ENCODE measurements around the gene OR4D9.

The OR4D9 gene

DNA sequence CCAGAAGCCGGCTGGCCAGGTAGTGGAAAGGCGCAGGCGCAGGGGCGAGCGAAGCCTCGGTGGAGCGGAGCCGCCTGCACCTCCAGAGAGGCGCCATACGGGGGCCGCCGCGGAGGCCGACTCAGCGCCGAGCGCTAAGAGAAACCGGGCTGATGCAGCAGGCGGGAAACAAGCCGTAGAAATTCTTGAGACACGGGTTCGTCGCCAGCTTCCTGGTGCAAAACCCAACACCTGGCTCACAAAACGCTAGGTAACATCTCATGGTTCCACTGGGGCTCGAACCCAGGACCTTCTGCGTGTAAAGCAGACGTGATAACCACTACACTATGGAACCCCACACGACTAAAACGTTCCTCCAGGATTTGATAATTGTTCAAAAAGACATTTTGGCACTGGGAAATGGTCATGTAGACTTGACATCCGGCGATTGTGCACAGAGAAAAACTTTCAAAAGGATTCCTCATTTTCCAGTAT is 39.1 kb downstream of the OR4D9 start:
- Histone ChIP-seq H3F3A (ENCODE audit: insufficient read depth) (peaks cover 30% of the 10 kb centered on the region), H2AFZ (ENCODE audit: low read depth, low read length, severe bottlenecking) (peak overlapping the region; percentile 58), H3K36me3 (ENCODE audit: low read length) (no peaks in the 10 kb centered on the region), H3K4me3 (ENCODE audit: insufficient read depth, low read length, poor library complexity, severe bottlenecking) (peak overlapping the region; percentile 54), H3K9me2 (replicated peaks; ENCODE audit: insufficient read depth, low read length) (no peaks in the 10 kb centered on the region), H3K79me2 (ENCODE audit: insufficient read depth, low read length) (no peaks in the 10 kb centered on the region), H4K20me1 (ENCODE audit: low read depth, low read length) (no peaks in the 10 kb centered on the region), H3K4me2 (ENCODE audit: low read depth, low read length, poor library complexity, severe bottlenecking) (peak overlapping the region; percentile 73), H3K27me3 (ENCODE audit: low read length) (no peaks in the 10 kb centered on the region), H3K9me3 (ENCODE audit: insufficient read depth, low read length) (no peaks in the 10 kb centered on the region), H3K9ac (ENCODE audit: low read length) (peak overlapping the region; percentile 49), H3K27ac (ENCODE audit: low read depth, low read length) (peak overlapping the region; percentile 56)
- no peak for TF ChIP-seq EZH2phosphoT487 (conservative IDR thresholded peaks at IDR 0.05; ENCODE audit: low read length)
- TF ChIP-seq, protein P1, sequence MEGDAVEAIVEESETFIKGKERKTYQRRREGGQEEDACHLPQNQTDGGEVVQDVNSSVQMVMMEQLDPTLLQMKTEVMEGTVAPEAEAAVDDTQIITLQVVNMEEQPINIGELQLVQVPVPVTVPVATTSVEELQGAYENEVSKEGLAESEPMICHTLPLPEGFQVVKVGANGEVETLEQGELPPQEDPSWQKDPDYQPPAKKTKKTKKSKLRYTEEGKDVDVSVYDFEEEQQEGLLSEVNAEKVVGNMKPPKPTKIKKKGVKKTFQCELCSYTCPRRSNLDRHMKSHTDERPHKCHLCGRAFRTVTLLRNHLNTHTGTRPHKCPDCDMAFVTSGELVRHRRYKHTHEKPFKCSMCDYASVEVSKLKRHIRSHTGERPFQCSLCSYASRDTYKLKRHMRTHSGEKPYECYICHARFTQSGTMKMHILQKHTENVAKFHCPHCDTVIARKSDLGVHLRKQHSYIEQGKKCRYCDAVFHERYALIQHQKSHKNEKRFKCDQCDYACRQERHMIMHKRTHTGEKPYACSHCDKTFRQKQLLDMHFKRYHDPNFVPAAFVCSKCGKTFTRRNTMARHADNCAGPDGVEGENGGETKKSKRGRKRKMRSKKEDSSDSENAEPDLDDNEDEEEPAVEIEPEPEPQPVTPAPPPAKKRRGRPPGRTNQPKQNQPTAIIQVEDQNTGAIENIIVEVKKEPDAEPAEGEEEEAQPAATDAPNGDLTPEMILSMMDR (IDR thresholded peaks at IDR 0.05; ENCODE audit: insufficient read depth, low read length, poor library complexity, severe bottlenecking): peak; percentile 10

DNA sequence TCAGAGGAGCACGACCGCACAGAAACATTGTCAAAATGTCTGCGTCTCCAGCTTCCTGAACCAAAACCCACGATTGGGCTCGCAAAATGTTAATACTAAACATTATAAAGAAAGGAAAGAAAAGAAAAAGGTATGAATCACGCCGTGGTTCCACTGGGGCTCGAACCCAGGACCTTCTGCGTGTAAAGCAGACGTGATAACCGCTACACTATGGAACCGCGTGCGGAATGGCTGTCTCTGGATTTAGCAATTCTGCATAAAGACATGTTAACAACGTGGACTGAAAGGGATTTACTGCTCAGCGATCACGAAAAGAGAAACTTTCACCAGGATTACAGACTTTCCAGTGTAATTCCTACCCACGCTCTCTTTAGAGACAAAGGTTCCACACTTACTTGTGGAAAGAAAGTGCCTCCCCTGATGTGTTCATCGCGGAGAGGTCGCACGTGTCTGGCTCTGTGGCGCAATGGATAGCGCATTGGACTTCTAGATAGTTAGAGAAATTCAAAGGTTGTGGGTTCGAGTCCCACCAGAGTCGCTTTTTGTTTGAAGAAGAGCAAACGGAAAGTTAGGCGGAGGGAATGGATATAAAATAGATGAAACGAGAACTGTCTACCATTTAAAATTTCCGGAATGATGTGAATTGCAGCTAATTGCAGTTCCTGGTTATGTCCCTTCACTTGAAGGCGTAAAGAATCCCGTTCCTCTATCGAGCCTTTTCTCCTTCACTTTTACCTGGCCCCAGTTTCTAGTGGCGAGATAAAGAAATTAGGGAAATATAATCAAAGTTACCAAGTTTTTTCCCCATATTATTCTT is 39.7 kb downstream of the OR4D9 start:
- Histone ChIP-seq H3K27me3 (ENCODE audit: low read length) (no peaks in the 10 kb centered on the region), H3K9me3 (ENCODE audit: insufficient read depth, low read length) (no peaks in the 10 kb centered on the region), H3K9ac (ENCODE audit: low read length) (peak overlapping the region; percentile 49), H4K20me1 (ENCODE audit: low read depth, low read length) (no peaks in the 10 kb centered on the region), H3F3A (ENCODE audit: insufficient read depth) (peaks cover 30% of the 10 kb centered on the region), H3K79me2 (ENCODE audit: insufficient read depth, low read length) (no peaks in the 10 kb centered on the region), H2AFZ (ENCODE audit: low read depth, low read length, severe bottlenecking) (peak overlapping the region; percentile 58), H3K4me2 (ENCODE audit: low read depth, low read length, poor library complexity, severe bottlenecking) (peak overlapping the region; percentile 73), H3K9me2 (replicated peaks; ENCODE audit: insufficient read depth, low read length) (no peaks in the 10 kb centered on the region), H3K36me3 (ENCODE audit: low read length) (no peaks in the 10 kb centered on the region), H3K27ac (ENCODE audit: low read depth, low read length) (peak overlapping the region; percentile 56), H3K4me3 (ENCODE audit: insufficient read depth, low read length, poor library complexity, severe bottlenecking) (peak overlapping the region; percentile 54)
- no peak for TF ChIP-seq EZH2phosphoT487 (conservative IDR thresholded peaks at IDR 0.05; ENCODE audit: low read length)
- TF ChIP-seq, protein P1 (IDR thresholded peaks at IDR 0.05; ENCODE audit: insufficient read depth, low read length, poor library complexity, severe bottlenecking): no peak

DNA sequence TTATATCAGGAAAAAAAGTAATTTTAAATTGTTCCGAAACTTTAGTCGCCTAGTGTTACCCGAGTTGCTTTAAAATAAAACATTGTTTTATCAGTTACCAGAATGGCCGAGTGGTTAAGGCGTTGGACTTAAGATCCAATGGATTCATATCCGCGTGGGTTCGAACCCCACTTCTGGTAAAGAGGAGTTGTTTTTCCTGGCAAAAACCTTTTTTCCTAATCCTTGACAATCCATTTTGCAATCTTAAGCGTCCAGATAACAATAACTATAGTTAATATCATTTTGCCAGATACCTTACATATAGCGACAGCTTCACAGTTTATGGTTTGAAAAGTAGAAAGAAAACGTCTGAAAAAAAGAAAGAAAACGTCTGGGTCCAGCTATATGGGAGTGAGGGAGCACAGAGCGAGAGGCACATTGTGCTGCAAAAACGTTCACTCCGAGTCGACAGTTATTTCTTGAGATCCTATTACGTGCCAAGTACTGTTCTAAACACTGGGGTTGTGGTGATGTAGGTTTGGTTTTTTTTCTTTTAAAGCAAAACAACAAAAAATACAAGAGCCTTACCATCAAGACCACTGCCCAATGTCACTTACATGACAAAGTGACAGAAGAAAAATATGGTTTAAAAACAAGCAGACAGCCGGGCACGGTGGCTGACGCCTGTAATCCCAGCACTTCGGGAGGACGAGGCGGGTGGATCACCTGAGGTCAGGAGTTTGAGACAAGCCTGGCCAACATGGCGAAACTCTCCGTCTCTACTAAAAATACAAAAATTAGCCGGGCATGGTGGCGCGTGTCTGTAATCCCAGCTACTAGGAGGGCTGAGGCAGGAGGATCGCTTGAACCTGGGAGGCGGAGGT is 40.6 kb downstream of the OR4D9 start:
- no peak overlapping the region for H3K27ac ChIP-seq (ENCODE audit: low read depth, low read length)
- H2AFZ ChIP-seq (ENCODE audit: low read depth, low read length, severe bottlenecking): no peak overlapping the region
- no peak overlapping the region for H3K9ac ChIP-seq (ENCODE audit: low read length)

More for the DNA sequence above, 40.6 kb downstream of the OR4D9 start:
- TF ChIP-seq, protein P1 (IDR thresholded peaks at IDR 0.05; ENCODE audit: insufficient read depth, low read length, poor library complexity, severe bottlenecking): no peak
- TF ChIP-seq EZH2phosphoT487 (conservative IDR thresholded peaks at IDR 0.05; ENCODE audit: low read length): no peak
- no peaks in the 10 kb centered on the region for H3K79me2 ChIP-seq (ENCODE audit: insufficient read depth, low read length)
- peaks cover 36% of the 10 kb centered on the region for H3F3A ChIP-seq (ENCODE audit: insufficient read depth)
- no peaks in the 10 kb centered on the region for H3K27me3 ChIP-seq (ENCODE audit: low read length)
- no peaks in the 10 kb centered on the region for H3K9me2 ChIP-seq (replicated peaks; ENCODE audit: insufficient read depth, low read length)
- no peaks in the 10 kb centered on the region for H3K9me3 ChIP-seq (ENCODE audit: insufficient read depth, low read length)
- H3K4me3 ChIP-seq (ENCODE audit: insufficient read depth, low read length, poor library complexity, severe bottlenecking): peak overlapping the region; percentile 54
- H3K4me2 ChIP-seq (ENCODE audit: low read depth, low read length, poor library complexity, severe bottlenecking): peak overlapping the region; percentile 73
- no peaks in the 10 kb centered on the region for H4K20me1 ChIP-seq (ENCODE audit: low read depth, low read length)
- no peaks in the 10 kb centered on the region for H3K36me3 ChIP-seq (ENCODE audit: low read length)
